ENCODE data around the gene DRAP1.

The DRAP1 gene

DNA sequence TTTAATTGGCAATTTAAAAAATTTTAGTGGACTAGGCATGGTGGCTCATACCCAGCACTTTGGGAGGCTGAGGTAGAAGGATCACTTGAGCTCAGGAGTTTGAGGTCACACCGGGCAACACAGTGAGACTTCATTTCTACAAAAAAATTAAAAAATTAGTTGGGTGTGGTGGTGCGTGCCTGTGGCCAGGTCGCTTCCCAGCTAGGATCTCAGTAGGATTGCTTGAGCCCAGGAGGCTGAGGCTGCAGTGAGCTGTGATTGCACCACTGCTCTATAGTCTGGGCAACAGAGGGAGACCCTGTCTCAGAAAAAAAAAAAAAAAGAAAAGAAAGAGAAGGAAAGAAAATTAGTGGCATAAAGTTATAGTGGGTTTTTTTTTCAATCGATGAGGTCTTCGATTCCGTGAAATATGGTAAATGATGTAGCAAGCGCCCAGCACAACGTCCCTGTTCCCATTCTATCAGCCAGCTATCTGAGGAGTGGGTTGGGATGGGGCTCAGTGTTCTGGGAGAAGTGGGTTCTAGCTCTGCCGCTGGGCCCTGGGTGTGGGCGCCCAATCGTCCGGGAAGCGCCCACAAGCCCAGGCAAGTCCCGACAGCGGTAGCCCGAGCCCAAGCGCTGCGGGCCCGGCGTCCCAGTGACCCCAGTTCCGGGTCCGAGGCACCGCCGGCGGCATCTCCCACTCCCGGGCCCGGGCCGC is 20.4 kb upstream of the DRAP1 start:
- H3K27me3 ChIP-seq (ENCODE audit: control insufficient read depth, insufficient read depth, low read length): peaks cover 74% of the 10 kb centered on the region
- no peak overlapping the region for H3K27ac ChIP-seq (ENCODE audit: low read length)
- no peaks in the 10 kb centered on the region for H3K4me1 ChIP-seq (ENCODE audit: control insufficient read depth, low read depth, low read length)
- H3K4me3 ChIP-seq (ENCODE audit: low read length): peak overlapping the region; percentile 56
- no peaks in the 10 kb centered on the region for H3K9me3 ChIP-seq (ENCODE audit: control insufficient read depth, low read depth, low read length)
- H3K36me3 ChIP-seq (ENCODE audit: control insufficient read depth, low read depth, low read length): no peaks in the 10 kb centered on the region
- peak overlapping the region; percentile 36 for H3K9ac ChIP-seq (ENCODE audit: low read length)

DNA sequence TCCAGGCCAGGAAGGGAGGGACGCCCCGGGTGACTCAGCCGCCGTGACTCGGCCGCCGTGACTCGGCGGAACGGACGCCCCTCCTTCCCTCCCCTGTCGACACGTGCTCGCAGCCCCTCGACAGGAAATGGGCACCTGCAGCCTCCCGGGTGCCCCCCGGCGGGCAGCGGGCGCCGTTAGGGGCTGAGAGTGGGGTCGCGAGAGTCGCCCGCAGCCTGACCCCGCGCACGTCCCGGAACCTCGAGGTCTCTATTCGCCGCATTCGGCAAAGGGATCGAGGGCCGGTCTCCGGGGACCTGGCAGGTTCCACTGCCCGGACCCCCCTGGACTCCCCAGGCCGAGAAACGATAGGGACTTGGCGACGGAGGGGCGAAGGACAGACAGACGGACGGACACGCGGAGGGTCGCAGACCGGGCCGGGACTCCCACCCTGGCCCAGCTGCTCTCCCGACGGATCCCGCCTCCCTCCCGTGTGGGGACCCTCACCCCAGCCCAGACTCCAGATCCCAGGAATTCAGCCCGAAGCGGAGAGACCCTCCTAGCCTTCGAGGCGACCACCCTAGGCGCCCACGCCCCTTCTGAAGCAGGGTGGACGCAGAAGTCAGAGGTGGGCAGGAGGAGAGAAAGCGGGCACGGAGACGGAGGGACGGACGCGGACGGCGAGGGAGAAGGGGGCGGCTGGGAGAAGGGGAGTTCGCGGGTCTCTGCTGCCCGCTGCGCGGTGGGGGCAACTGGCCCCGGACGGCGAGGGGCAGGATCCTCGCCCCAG is 19.7 kb upstream of the DRAP1 start:
- H3K4me3 ChIP-seq (ENCODE audit: low read length): peak overlapping the region; percentile 56
- peak overlapping the region; percentile 36 for H3K9ac ChIP-seq (ENCODE audit: low read length)
- no peaks in the 10 kb centered on the region for H3K4me1 ChIP-seq (ENCODE audit: control insufficient read depth, low read depth, low read length)
- H3K27me3 ChIP-seq (ENCODE audit: control insufficient read depth, insufficient read depth, low read length): peaks cover 77% of the 10 kb centered on the region
- no peaks in the 10 kb centered on the region for H3K36me3 ChIP-seq (ENCODE audit: control insufficient read depth, low read depth, low read length)
- H3K27ac ChIP-seq (ENCODE audit: low read length): no peak overlapping the region
- no peaks in the 10 kb centered on the region for H3K9me3 ChIP-seq (ENCODE audit: control insufficient read depth, low read depth, low read length)

DNA sequence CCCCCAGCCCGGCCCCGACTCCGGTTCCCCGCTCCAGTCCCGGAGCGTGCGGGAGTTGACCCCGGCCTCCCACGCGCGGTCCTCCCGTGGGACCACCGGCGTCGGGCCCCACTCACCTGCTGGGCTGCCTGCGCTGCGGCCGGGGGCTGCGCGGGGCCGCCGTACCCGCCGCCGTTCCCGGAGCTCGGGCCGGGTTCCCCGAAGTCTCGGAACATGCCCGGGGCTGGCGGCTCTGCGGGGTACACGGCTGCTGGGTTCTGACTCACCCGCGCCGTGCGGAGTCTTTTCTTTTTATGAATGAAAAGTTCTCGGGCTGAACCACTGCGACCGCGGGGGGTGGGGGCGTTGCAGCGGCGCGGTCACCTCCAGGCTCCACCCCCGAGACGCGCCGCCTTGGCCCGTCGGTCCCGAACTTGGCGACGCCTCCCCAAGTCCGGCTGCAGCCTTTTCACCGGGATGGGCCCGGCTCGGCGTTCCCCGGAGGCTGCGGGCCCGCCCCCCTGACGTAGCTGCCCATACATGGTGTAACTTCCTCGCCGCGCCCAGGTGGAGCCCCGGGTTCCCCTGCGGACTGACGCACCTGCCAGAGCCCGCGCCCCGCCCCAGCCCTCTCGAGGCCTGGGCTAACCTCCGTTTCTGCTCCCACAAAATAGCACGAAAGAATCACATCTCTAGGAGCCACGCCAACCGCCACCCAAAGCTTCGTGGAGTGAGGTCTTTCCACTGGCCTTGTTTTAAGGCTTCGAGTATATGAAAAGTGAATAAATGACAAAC is 18.9 kb upstream of the DRAP1 start, which contains the start of gene FOSL1:
Gene FOSL1 (minus strand): TSS at position 264 of the 774 bp plus-strand sequence. CDS start 49 bp downstream, at position 215.
- Histone ChIP-seq H3K9me3 (ENCODE audit: control insufficient read depth, low read depth, low read length) (no peaks in the 10 kb centered on the region), H3K36me3 (ENCODE audit: control insufficient read depth, low read depth, low read length) (no peaks in the 10 kb centered on the region), H3K4me3 (ENCODE audit: low read length) (peak within 1 kb of the TSS; percentile 56), H3K4me1 (ENCODE audit: control insufficient read depth, low read depth, low read length) (no peaks in the 10 kb centered on the region), H3K9ac (ENCODE audit: low read length) (peak within 1 kb of the TSS; percentile 36), H3K27ac (ENCODE audit: low read length) (no peak within 1 kb of the TSS), H3K27me3 (ENCODE audit: control insufficient read depth, insufficient read depth, low read length) (peaks cover 77% of the 10 kb centered on the region)

DNA sequence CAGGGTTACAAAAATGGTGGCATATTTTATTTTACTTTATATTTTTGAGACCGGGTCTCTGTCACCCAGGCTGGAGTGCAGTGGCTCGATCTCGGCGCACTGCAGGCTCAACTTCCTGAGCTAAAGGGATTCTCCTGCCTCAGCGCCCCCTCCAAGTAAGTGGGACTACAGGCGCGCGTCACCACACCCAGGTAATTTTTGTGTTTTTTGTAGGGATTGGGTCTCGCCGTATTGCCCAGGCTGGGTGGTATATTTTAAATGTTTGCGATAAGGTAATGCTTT is 18.4 kb upstream of the DRAP1 start:
- Histone ChIP-seq H3K9ac (ENCODE audit: low read length) (no peak overlapping the region), H3K27ac (ENCODE audit: low read length) (no peak overlapping the region), H3K36me3 (ENCODE audit: control insufficient read depth, low read depth, low read length) (no peaks in the 10 kb centered on the region), H3K4me3 (ENCODE audit: low read length) (no peak overlapping the region), H3K4me1 (ENCODE audit: control insufficient read depth, low read depth, low read length) (no peaks in the 10 kb centered on the region), H3K9me3 (ENCODE audit: control insufficient read depth, low read depth, low read length) (no peaks in the 10 kb centered on the region), H3K27me3 (ENCODE audit: control insufficient read depth, insufficient read depth, low read length) (peaks cover 77% of the 10 kb centered on the region)

DNA sequence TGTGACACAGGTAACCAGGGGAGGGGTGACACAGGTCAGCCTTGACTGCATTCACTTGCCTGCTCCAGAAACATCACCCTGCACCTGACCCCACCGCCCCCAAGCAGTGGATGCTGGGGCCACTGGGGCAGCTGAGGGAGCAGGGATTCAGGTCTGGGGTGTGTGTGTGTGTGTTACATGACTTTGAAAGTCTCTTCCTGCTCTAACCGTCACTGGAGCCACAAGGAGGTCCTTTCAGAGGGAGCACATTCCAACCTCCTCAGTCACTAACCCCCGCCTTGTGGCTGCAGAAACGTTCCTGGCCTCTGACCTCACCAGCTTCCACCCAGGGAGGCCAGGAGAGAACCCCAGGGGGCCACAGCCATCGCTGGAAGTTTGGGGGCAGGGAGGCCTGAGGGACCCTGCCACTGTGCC is 16.2 kb upstream of the DRAP1 start:
- Histone ChIP-seq H3K27ac (ENCODE audit: low read length) (no peak overlapping the region), H3K9ac (ENCODE audit: low read length) (no peak overlapping the region), H3K4me1 (ENCODE audit: control insufficient read depth, low read depth, low read length) (no peaks in the 10 kb centered on the region), H3K36me3 (ENCODE audit: control insufficient read depth, low read depth, low read length) (no peaks in the 10 kb centered on the region), H3K9me3 (ENCODE audit: control insufficient read depth, low read depth, low read length) (no peaks in the 10 kb centered on the region), H3K27me3 (ENCODE audit: control insufficient read depth, insufficient read depth, low read length) (peaks cover 64% of the 10 kb centered on the region), H3K4me3 (ENCODE audit: low read length) (no peak overlapping the region)

DNA sequence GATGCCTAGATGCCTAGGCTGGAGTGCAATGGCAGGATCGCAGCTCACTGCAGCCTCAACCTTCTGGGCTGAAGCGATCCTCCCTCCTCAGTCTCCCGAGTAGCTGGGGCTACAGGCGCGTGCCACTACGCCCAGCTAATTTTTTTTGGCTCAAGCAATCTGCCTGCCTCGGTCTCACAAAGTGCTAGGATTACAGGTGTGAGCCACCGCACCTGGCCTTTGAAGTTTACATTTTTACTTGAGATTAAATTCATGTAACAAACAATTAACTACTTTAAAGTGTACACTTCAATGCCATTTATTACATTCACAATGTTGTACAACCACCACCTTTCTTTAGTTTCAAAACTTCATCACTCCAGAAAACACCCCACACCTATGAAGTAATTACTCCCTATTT is 15.5 kb upstream of the DRAP1 start:
- Histone ChIP-seq H3K36me3 (ENCODE audit: control insufficient read depth, low read depth, low read length) (no peaks in the 10 kb centered on the region), H3K4me3 (ENCODE audit: low read length) (no peak overlapping the region), H3K27me3 (ENCODE audit: control insufficient read depth, insufficient read depth, low read length) (peaks cover 57% of the 10 kb centered on the region), H3K9me3 (ENCODE audit: control insufficient read depth, low read depth, low read length) (no peaks in the 10 kb centered on the region), H3K27ac (ENCODE audit: low read length) (no peak overlapping the region), H3K9ac (ENCODE audit: low read length) (no peak overlapping the region), H3K4me1 (ENCODE audit: control insufficient read depth, low read depth, low read length) (no peaks in the 10 kb centered on the region)

DNA sequence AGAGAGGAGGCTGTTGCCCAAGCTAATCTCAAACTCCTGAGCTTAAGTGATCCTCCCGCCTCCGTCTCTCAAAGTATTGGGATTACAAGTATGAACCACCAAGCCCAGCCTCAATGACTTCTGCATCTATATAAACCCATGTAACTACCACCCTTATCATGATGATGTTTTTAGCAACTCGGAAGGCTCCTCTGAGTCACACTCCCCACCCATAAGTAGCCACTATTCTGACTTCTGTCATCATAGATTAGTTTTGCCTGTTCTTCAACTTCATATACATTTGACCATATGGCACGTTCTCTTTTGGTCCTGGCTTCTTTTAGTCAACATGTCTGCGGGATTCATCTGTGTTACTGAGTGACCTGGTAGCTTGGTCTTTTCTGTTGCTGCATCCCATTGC is 12.6 kb upstream of the DRAP1 start:
- H3K27ac ChIP-seq (ENCODE audit: low read length): no peak overlapping the region
- H3K9me3 ChIP-seq (ENCODE audit: control insufficient read depth, low read depth, low read length): no peaks in the 10 kb centered on the region
- H3K4me1 ChIP-seq (ENCODE audit: control insufficient read depth, low read depth, low read length): no peaks in the 10 kb centered on the region
- no peaks in the 10 kb centered on the region for H3K36me3 ChIP-seq (ENCODE audit: control insufficient read depth, low read depth, low read length)
- H3K27me3 ChIP-seq (ENCODE audit: control insufficient read depth, insufficient read depth, low read length): peaks cover 39% of the 10 kb centered on the region
- H3K4me3 ChIP-seq (ENCODE audit: low read length): no peak overlapping the region
- H3K9ac ChIP-seq (ENCODE audit: low read length): no peak overlapping the region

DNA sequence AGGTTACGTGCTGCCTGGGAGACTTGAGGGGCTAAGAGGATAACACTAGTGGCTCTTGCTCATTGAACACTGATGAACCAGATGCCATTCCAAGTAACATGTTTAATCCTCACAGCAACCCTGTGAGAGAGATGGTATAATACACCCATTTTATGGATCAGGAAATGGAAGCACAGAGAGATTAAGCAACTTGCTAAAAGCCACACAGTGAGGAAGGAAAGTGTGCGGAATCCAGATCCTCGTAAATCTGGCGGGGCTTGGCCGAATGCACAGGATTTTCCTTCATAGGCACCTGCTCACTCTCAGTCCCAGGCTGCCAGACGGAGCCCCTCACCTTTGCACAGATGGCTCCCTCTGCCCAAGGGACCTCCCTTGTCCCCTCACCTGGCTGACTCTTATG is 11.3 kb upstream of the DRAP1 start:
- Histone ChIP-seq H3K9me3 (ENCODE audit: control insufficient read depth, low read depth, low read length) (no peaks in the 10 kb centered on the region), H3K9ac (ENCODE audit: low read length) (no peak overlapping the region), H3K27me3 (ENCODE audit: control insufficient read depth, insufficient read depth, low read length) (peaks cover 26% of the 10 kb centered on the region), H3K4me1 (ENCODE audit: control insufficient read depth, low read depth, low read length) (no peaks in the 10 kb centered on the region), H3K36me3 (ENCODE audit: control insufficient read depth, low read depth, low read length) (no peaks in the 10 kb centered on the region), H3K4me3 (ENCODE audit: low read length) (no peak overlapping the region), H3K27ac (ENCODE audit: low read length) (no peak overlapping the region)

DNA sequence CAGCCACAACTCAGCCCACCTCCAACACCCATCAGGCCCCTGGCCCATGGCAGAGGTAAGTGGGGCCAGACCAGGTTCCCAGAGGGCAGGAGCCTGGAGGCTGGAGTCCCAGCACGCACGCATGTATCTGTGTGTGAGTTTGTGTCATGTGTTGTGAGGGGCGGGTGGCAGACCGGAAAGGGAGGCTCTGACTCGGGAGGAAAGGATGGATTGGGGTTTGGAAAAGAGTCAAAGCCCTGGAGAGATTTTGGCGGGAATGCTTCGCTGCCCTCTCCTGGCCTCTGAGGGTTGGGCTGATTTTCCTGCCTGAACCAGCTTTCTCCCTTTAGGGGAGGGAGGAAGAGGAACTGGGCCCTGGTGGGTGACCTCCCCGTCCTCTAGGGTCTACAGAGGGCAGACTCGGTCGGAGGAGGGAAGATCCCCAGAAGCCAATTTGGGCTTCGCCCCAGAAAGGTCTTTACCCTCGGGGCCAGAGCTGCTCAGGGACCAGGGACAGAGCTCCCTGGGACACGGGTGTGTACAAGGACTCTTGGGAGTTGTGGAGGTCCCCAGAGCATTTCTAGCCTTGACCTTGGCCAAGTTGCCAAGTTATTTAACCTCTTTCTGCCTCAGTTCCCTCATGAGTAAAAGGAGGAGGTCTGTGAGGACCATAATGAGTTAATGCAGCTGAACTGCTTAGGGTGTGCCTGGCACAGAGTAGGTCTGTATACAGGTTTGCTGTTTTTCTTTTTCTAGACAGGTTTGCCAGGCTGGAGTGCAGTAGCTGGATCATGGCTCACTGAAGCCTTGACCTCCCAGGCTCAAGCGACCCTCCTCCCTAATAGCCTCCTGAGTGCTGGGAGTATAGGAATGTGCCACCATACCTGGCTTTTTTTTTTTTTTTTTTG is 7.3 kb upstream of the DRAP1 start:
- Histone ChIP-seq H3K4me3 (ENCODE audit: low read length) (no peak overlapping the region), H3K9me3 (ENCODE audit: control insufficient read depth, low read depth, low read length) (no peaks in the 10 kb centered on the region), H3K4me1 (ENCODE audit: control insufficient read depth, low read depth, low read length) (no peaks in the 10 kb centered on the region), H3K9ac (ENCODE audit: low read length) (no peak overlapping the region), H3K36me3 (ENCODE audit: control insufficient read depth, low read depth, low read length) (no peaks in the 10 kb centered on the region), H3K27me3 (ENCODE audit: control insufficient read depth, insufficient read depth, low read length) (peaks cover 9% of the 10 kb centered on the region), H3K27ac (ENCODE audit: low read length) (no peak overlapping the region)

DNA sequence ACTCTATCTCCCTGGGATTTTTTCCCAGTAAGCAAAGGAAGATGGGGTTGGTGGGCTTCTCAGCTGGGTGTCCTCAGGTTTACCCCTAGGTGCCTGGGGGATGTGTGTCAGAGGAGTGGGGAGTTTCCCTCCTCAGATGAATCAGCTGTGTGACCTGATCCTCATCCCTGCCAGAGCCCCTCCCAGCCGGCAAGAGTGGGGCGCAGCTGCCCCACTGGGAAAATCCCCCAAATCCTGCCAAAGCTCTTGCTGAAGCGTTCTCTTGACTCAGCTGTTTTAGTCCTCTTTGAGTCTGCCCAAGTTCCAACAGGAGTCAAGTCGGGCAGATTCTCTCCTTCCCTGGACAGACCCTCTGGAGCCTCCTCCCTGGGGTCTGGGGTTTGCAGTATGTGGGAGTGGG is 6.4 kb upstream of the DRAP1 start:
- Histone ChIP-seq H3K9ac (ENCODE audit: low read length) (no peak overlapping the region), H3K36me3 (ENCODE audit: control insufficient read depth, low read depth, low read length) (no peaks in the 10 kb centered on the region), H3K9me3 (ENCODE audit: control insufficient read depth, low read depth, low read length) (no peaks in the 10 kb centered on the region), H3K27ac (ENCODE audit: low read length) (no peak overlapping the region), H3K4me3 (ENCODE audit: low read length) (no peak overlapping the region), H3K27me3 (ENCODE audit: control insufficient read depth, insufficient read depth, low read length) (peaks cover 8% of the 10 kb centered on the region), H3K4me1 (ENCODE audit: control insufficient read depth, low read depth, low read length) (peaks cover 2% of the 10 kb centered on the region)

Measured in iPS-18a (cell line).